ENCODE data around the gene KRTAP5-5. TPM values are rescaled to one million over a fixed set of nuclear protein-coding genes. Genes with fewer than 3 reads are reported as not detected.
"Not testable (repeated sequence)": the region's sequence is repeated elsewhere in the genome, so short reads cannot be mapped to it uniquely, and the experiment has no call there.

KRTAP5-5 gene
- total RNA-seq, 1 donor: not detected

- not testable (repeated sequence) for H3K4me1 ChIP-seq (ENCODE audit: insufficient read depth, low read length); H3K27me3 ChIP-seq (ENCODE audit: insufficient read depth, low read length); H3K9me3 ChIP-seq (ENCODE audit: low read depth, low read length); H3K4me3 ChIP-seq (ENCODE audit: low read length)
Observed at GRCh38 chr11:1670457-1670856, 40.9 kb downstream of the KRTAP5-5 start.

GRCh38 chr11:1670905-1671371 is 41.4 kb downstream of the KRTAP5-5 start:
- no peak overlapping the region for H3K4me3 ChIP-seq (ENCODE audit: low read length)
- H3K9me3 ChIP-seq (ENCODE audit: low read depth, low read length): no peaks in the 10 kb centered on the region
- H3K27me3 ChIP-seq (ENCODE audit: insufficient read depth, low read length): peaks cover 11% of the 10 kb centered on the region
- H3K4me1 ChIP-seq (ENCODE audit: insufficient read depth, low read length): no peaks in the 10 kb centered on the region

GRCh38 chr11:1671658-1672057 is 42.1 kb downstream of the KRTAP5-5 start:
- H3K9me3 ChIP-seq (ENCODE audit: low read depth, low read length): no peaks in the 10 kb centered on the region
- H3K4me3 ChIP-seq (ENCODE audit: low read length): no peak overlapping the region
- no peaks in the 10 kb centered on the region for H3K4me1 ChIP-seq (ENCODE audit: insufficient read depth, low read length)
- H3K27me3 ChIP-seq (ENCODE audit: insufficient read depth, low read length): peaks cover 13% of the 10 kb centered on the region

GRCh38 chr11:1672613-1673350 is 43.2 kb downstream of the KRTAP5-5 start:
- no peak overlapping the region for H3K4me3 ChIP-seq (ENCODE audit: low read length)
- H3K4me1 ChIP-seq (ENCODE audit: insufficient read depth, low read length): no peaks in the 10 kb centered on the region
- peaks cover 17% of the 10 kb centered on the region for H3K27me3 ChIP-seq (ENCODE audit: insufficient read depth, low read length)
- H3K9me3 ChIP-seq (ENCODE audit: low read depth, low read length): no peaks in the 10 kb centered on the region

- Histone ChIP-seq H3K4me1 (ENCODE audit: insufficient read depth, low read length) (no peaks in the 10 kb centered on the region), H3K9me3 (ENCODE audit: low read depth, low read length) (no peaks in the 10 kb centered on the region), H3K27me3 (ENCODE audit: insufficient read depth, low read length) (peaks cover 17% of the 10 kb centered on the region), H3K4me3 (ENCODE audit: low read length) (no peak overlapping the region)
Observed at GRCh38 chr11:1673446-1674172, 44.0 kb downstream of the KRTAP5-5 start.

- no peaks in the 10 kb centered on the region for H3K4me1 ChIP-seq (ENCODE audit: insufficient read depth, low read length)
Observed at GRCh38 chr11:1674173-1675131, 44.9 kb downstream of the KRTAP5-5 start.

GRCh38 chr11:1675536-1676228 is 46.1 kb downstream of the KRTAP5-5 start:
- Histone ChIP-seq H3K27me3 (ENCODE audit: insufficient read depth, low read length) (peaks cover 18% of the 10 kb centered on the region), H3K9me3 (ENCODE audit: low read depth, low read length) (no peaks in the 10 kb centered on the region), H3K4me3 (ENCODE audit: low read length) (no peak overlapping the region), H3K4me1 (ENCODE audit: insufficient read depth, low read length) (no peaks in the 10 kb centered on the region)

More at GRCh38 chr11:1674173-1675131, 44.9 kb downstream of the KRTAP5-5 start:
- Histone ChIP-seq H3K4me3 (ENCODE audit: low read length) (no peak overlapping the region), H3K9me3 (ENCODE audit: low read depth, low read length) (no peaks in the 10 kb centered on the region), H3K27me3 (ENCODE audit: insufficient read depth, low read length) (peaks cover 14% of the 10 kb centered on the region)

- no peaks in the 10 kb centered on the region for H3K9me3 ChIP-seq (ENCODE audit: low read depth, low read length)
- H3K4me1 ChIP-seq (ENCODE audit: insufficient read depth, low read length): no peaks in the 10 kb centered on the region
- H3K4me3 ChIP-seq (ENCODE audit: low read length): no peak overlapping the region
- peaks cover 18% of the 10 kb centered on the region for H3K27me3 ChIP-seq (ENCODE audit: insufficient read depth, low read length)
Observed at GRCh38 chr11:1676229-1676740, 46.7 kb downstream of the KRTAP5-5 start.

GRCh38 chr11:1679881-1680280 is 50.3 kb downstream of the KRTAP5-5 start:
- Histone ChIP-seq H3K27me3 (ENCODE audit: insufficient read depth, low read length) (peaks cover 18% of the 10 kb centered on the region), H3K4me3 (ENCODE audit: low read length) (no peak overlapping the region), H3K4me1 (ENCODE audit: insufficient read depth, low read length) (no peaks in the 10 kb centered on the region), H3K9me3 (ENCODE audit: low read depth, low read length) (no peaks in the 10 kb centered on the region)

Other genes starting within 250 kb of the KRTAP5-5 start
- 0.10 TPM for gene BRSK2, start 239.8 kb upstream of the KRTAP5-5 start, total RNA-seq
- gene MOB2, start 143.0 kb upstream of the KRTAP5-5 start, total RNA-seq: 20.7 TPM
- gene DUSP8, start 57.5 kb upstream of the KRTAP5-5 start, total RNA-seq: 12.5 TPM
- gene KRTAP5-1, start 44.5 kb upstream of the KRTAP5-5 start, total RNA-seq: not detected
- not detected for gene KRTAP5-2, start 31.5 kb upstream of the KRTAP5-5 start, total RNA-seq
- not detected for gene KRTAP5-3, start 21.3 kb upstream of the KRTAP5-5 start, total RNA-seq
- not detected for gene KRTAP5-4, start 7.6 kb upstream of the KRTAP5-5 start, total RNA-seq
- not detected for gene KRTAP5-6, start 67.4 kb downstream of the KRTAP5-5 start, total RNA-seq
- gene IFITM10, start 120.8 kb downstream of the KRTAP5-5 start, total RNA-seq: 4.8 TPM
- 253 TPM for gene CTSD, start 134.2 kb downstream of the KRTAP5-5 start, total RNA-seq
- gene SYT8, start 205.2 kb downstream of the KRTAP5-5 start, total RNA-seq: not detected
- gene TNNI2, start 209.2 kb downstream of the KRTAP5-5 start, total RNA-seq: 8.6 TPM
- 357 TPM for gene LSP1, start 223.3 kb downstream of the KRTAP5-5 start, total RNA-seq

Measured in mononuclear cell (primary cell).